OCI-LY1 (cell line): ENCODE results near the gene SASH3.

ENCODE experiments used
- H2AFZ ChIP-seq: fragments of 200-600 bp; sonication (generic), shearing (Covaris generic); 2 replicates; pipeline ENCODE4 v1.6.0; 2014; ENCODE audit warnings: antibody characterized with exemption, mild to moderate bottlenecking, low read length
- H3F3A ChIP-seq: fragments of 200-600 bp; sonication (generic), shearing (Covaris generic); 2 replicates; pipeline ENCODE4 v1.6.0; 2014; ENCODE audit warnings: mild to moderate bottlenecking, antibody characterized with exemption, low read length, moderate library complexity; ENCODE audit not compliant: insufficient read depth
- H3K27ac ChIP-seq: fragments of 200-600 bp; sonication (generic); 2 replicates; pipeline ENCODE4 v1.5.1; 2014; ENCODE audit warnings: low read length, mixed run types, mild to moderate bottlenecking, low read depth; ENCODE audit not compliant: poor library complexity, severe bottlenecking
- H3K27me3 ChIP-seq: fragments of 200-600 bp; sonication (generic); 2 replicates; pipeline ENCODE4 v1.6.0; 2014; ENCODE audit warnings: antibody characterized with exemption, mild to moderate bottlenecking, low read length, moderate library complexity; ENCODE audit not compliant: insufficient read depth
- H3K36me3 ChIP-seq: fragments of 200-600 bp; sonication (generic); 2 replicates; pipeline ENCODE4 v1.6.1; 2014; ENCODE audit warnings: mild to moderate bottlenecking, antibody characterized with exemption, low read length, moderate library complexity, mixed read lengths; ENCODE audit not compliant: insufficient read depth
- H3K4me1 ChIP-seq: fragments of 200-600 bp; sonication (generic); 2 replicates; pipeline ENCODE4 v1.5.1; 2014; ENCODE audit warnings: mild to moderate bottlenecking, low read length, moderate library complexity; ENCODE audit not compliant: insufficient read depth, severe bottlenecking
- H3K4me2 ChIP-seq: fragments of 200-600 bp; sonication (generic), shearing (Covaris generic); 2 replicates; pipeline ENCODE4 v1.6.1; 2014; ENCODE audit warnings: low read length
- H3K4me3 ChIP-seq: fragments of 200-600 bp; sonication (generic); 2 replicates; pipeline ENCODE4 v1.5.1; 2014; ENCODE audit warnings: low read length, low read depth, mild to moderate bottlenecking, mixed read lengths; ENCODE audit not compliant: poor library complexity, severe bottlenecking
- H3K79me2 ChIP-seq: fragments of 200-600 bp; shearing (Covaris generic); 2 replicates; pipeline ENCODE4 v1.6.1; 2016; ENCODE audit warnings: mixed run types, low read length, mixed read lengths; ENCODE audit not compliant: insufficient read depth
- H3K9ac ChIP-seq: fragments of 200-600 bp; sonication (generic), shearing (Covaris generic); 2 replicates; pipeline ENCODE4 v1.6.1; 2014; ENCODE audit warnings: mild to moderate bottlenecking, low read length, mixed read lengths
- H3K9me2 ChIP-seq: fragments of 200-600 bp; sonication (generic), shearing (Covaris generic); 2 replicates; pipeline ENCODE4 v1.6.1; 2014; ENCODE audit warnings: low read depth, mild to moderate bottlenecking, low read length, mixed read lengths
- H3K9me3 ChIP-seq: fragments of 200-600 bp; shearing (Covaris generic); 2 replicates; pipeline ENCODE4 v1.6.1; 2014; ENCODE audit warnings: low read length, mixed read lengths
- H4K20me1 ChIP-seq: fragments of 200-600 bp; sonication (generic), shearing (Covaris generic); 2 replicates; pipeline ENCODE4 v1.6.0; 2016; ENCODE audit warnings: mild to moderate bottlenecking, low read length; ENCODE audit not compliant: insufficient read depth
- EZH2 ChIP-seq: fragments of 200-600 bp; sonication (generic), shearing (Covaris generic); IDR thresholded peaks from 2 replicates; pipeline ENCODE4 v1.8.0; 2017; ENCODE audit warnings: borderline replicate concordance, mixed run types, mild to moderate bottlenecking, antibody characterized with exemption, low read length, moderate library complexity, mixed read lengths
- TF ChIP-seq, protein P1 (sequence below): fragments of 200-600 bp; sonication (generic), shearing (Covaris generic); IDR thresholded peaks from 2 replicates; pipeline ENCODE4 v1.5.1; 2017; ENCODE audit warnings: mild to moderate bottlenecking, antibody characterized with exemption, low read length, moderate library complexity, mixed read lengths

The SASH3 gene

DNA sequence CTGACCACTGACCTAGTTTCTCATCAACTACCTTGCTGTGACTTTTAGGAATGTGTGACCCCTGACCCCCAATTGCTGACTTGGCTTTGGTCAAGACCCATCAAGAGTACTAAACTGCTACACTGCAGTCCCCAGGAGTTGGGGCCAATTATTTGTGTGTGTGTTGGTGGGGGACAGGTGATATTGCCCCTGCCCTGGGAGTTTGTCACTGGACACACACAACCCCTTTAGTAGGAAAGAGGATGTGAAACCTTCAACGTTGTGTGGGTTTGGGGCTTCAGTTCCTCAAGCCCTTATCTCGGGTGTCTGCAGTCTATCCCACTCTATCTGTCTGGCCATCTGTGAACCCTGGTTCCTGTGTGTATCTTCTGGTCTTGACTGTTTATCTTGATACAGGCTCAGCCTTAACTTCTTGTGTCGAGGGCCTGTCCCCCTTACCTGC is 6.5 kb downstream of the SASH3 start:
- H3K79me2 ChIP-seq, result peaks cover 23% of the 10 kb centered on the region

DNA sequence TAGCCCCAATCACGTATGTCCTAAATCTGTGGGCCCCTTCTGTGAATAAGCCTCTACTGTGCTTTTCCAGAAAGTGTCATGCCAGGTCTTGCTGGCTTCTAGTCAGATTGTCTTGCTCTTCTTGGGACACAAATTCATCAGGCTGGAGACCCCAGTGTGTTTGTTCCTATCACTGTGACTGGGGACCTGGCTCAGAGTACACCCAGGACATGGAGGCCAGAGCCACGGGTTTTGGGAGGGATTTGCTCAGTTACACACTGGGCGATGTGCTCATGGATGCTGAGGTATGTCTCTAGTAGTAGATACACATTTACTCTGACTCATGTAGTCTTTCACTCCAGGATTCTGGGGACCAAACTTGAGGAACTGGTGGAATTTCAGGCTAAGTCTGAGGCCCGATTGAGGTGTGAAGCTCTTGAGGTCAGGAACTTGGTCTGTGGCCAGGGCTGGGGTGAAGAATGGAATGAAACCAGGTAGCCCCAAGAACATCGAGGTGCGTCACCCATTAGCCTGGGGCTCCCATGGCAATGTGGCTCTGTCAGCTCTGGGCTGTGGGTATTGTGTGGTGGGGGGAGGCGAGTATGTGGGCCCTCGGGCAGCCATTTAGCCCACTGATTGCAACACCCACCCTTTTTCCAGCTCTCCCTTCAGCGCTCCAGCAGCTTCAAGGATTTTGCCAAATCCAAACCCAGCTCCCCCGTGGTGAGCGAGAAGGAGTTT is 7.7 kb downstream of the SASH3 start:
- Histone ChIP-seq H3K4me3 (no peak overlapping the region), H4K20me1 (no peaks in the 10 kb centered on the region), H3K4me2 (no peak overlapping the region), H3K27me3 (no peaks in the 10 kb centered on the region), H3K9me3 (no peaks in the 10 kb centered on the region), H3K36me3 (peaks cover 71% of the 10 kb centered on the region), H2AFZ (no peak overlapping the region), H3K79me2 (peaks cover 13% of the 10 kb centered on the region), H3K9me2 (no peaks in the 10 kb centered on the region), H3F3A (no peaks in the 10 kb centered on the region), H3K27ac (peak overlapping the region; percentile 23), H3K4me1 (peaks cover 41% of the 10 kb centered on the region), H3K9ac (no peak overlapping the region)
- TF ChIP-seq, protein P1, sequence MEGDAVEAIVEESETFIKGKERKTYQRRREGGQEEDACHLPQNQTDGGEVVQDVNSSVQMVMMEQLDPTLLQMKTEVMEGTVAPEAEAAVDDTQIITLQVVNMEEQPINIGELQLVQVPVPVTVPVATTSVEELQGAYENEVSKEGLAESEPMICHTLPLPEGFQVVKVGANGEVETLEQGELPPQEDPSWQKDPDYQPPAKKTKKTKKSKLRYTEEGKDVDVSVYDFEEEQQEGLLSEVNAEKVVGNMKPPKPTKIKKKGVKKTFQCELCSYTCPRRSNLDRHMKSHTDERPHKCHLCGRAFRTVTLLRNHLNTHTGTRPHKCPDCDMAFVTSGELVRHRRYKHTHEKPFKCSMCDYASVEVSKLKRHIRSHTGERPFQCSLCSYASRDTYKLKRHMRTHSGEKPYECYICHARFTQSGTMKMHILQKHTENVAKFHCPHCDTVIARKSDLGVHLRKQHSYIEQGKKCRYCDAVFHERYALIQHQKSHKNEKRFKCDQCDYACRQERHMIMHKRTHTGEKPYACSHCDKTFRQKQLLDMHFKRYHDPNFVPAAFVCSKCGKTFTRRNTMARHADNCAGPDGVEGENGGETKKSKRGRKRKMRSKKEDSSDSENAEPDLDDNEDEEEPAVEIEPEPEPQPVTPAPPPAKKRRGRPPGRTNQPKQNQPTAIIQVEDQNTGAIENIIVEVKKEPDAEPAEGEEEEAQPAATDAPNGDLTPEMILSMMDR, result no peak
- TF ChIP-seq EZH2, result no peak

More for the DNA sequence above, 6.5 kb downstream of the SASH3 start:
- H2AFZ ChIP-seq, result no peak overlapping the region
- no peaks in the 10 kb centered on the region for H3F3A ChIP-seq
- H4K20me1 ChIP-seq, result no peaks in the 10 kb centered on the region
- peak overlapping the region; percentile 23 for H3K4me3 ChIP-seq
- peak overlapping the region; percentile 15; the same call in 1 of the 2 replicates for H3K9ac ChIP-seq
- peaks cover 70% of the 10 kb centered on the region for H3K36me3 ChIP-seq
- peak overlapping the region; percentile 72 for H3K27ac ChIP-seq
- H3K4me1 ChIP-seq, result peaks cover 53% of the 10 kb centered on the region
- H3K4me2 ChIP-seq, result peak overlapping the region; percentile 25; the same call in 1 of the 2 replicates
- H3K27me3 ChIP-seq, result no peaks in the 10 kb centered on the region
- H3K9me3 ChIP-seq, result no peaks in the 10 kb centered on the region
- no peak for TF ChIP-seq EZH2
- TF ChIP-seq, protein P1, result no peak
- no peaks in the 10 kb centered on the region for H3K9me2 ChIP-seq

DNA sequence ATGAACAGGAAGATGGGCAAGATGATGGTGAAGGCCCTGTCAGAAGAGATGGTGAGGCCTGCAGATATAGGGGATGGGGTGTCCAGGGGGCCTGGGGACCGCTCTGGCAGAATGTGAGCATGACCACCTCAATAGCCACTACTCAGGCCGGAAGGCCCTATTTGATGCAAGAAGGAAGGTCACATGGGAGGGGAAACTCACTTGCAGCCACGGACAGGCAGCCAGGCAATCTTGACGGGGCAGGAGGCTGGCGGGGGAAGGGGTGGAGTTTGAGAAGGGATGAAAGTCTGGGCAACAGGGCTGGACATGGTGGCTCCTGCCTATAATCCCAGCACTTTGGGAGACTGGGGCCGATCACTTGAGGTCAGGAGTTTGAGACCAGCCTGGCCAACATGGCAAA is 8.8 kb downstream of the SASH3 start:
- H4K20me1 ChIP-seq, result no peaks in the 10 kb centered on the region
- H3K36me3 ChIP-seq, result peaks cover 72% of the 10 kb centered on the region

More for the DNA sequence above, 8.8 kb downstream of the SASH3 start:
- Histone ChIP-seq H3K9me2 (no peaks in the 10 kb centered on the region), H3K9ac (no peak overlapping the region), H3K9me3 (no peaks in the 10 kb centered on the region), H2AFZ (no peak overlapping the region), H3F3A (no peaks in the 10 kb centered on the region), H3K4me2 (no peak overlapping the region), H3K4me3 (no peak overlapping the region), H3K27me3 (no peaks in the 10 kb centered on the region), H3K79me2 (peaks cover 5% of the 10 kb centered on the region; the same call in 1 of the 2 replicates), H3K27ac (no peak overlapping the region), H3K4me1 (peaks cover 30% of the 10 kb centered on the region)
- TF ChIP-seq, protein P1, result no peak
- TF ChIP-seq EZH2, result no peak
